HG03354 (cell line): ENCODE data around the gene P2RY8.
"Not testable (repeated sequence)": the region's sequence is repeated elsewhere in the genome, so short reads cannot be mapped to it uniquely, and the experiment has no call there.

Experiments used
- ATAC-seq: cut with Tn5 transposase; IDR thresholded peaks from one replicate; pipeline ENCODE4 v1.9.1; 2021; ENCODE audit warnings: mild to moderate bottlenecking; ENCODE audit not compliant: unreplicated experiment, poor library complexity, severe bottlenecking

Gene P2RY8

GRCh38 chrX:1491248-1491647, 45.7 kb downstream of the P2RY8 start:
- not testable (repeated sequence) for ATAC-seq

- not testable (repeated sequence) for ATAC-seq
Observed at GRCh38 chrX:1490723-1491122, 46.3 kb downstream of the P2RY8 start.

- ATAC-seq: not testable (repeated sequence)
Observed at GRCh38 chrX:1489354-1489753, 47.6 kb downstream of the P2RY8 start.

DNA sequence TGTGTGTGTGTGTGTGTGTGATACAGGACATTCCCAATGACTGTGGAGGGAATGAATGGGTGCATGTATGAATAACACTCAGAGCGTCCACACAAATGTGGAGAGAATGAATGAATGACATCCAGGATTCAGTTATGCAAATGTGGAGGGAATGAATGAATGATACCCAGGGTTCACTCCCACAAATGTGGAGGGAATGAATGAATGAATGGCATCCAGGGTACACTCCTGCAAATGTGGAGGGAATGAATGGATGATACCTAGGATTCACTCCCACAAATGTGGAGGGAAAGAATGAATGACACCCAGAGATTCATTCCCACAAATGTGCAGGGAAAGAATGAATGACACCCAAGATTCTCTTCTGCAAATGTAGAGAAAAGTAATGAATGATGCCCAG, 48.2 kb downstream of the P2RY8 start:
- no peak for ATAC-seq

DNA sequence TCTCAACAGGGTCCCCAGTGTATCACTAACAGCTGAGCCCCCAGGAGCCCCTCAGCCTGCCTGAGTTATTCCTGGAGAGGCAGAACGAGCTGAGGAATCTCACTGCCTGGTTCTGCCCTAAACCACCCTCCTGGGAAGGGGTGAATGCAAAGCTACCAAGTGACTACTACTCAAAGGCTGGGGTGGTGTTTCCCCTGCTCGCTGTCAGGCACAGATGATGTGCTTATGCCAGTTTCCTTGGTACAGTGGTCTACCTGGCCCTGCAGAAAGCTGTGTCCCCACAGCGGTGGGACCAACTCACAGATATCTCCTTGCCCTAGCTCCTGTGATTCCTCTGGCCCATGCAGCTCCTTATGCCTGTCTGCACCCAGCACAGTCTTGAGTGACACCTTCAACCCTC, 48.8 kb downstream of the P2RY8 start:
- ATAC-seq: no peak

- no peak for ATAC-seq
Observed at GRCh38 chrX:1487401-1487800, 49.6 kb downstream of the P2RY8 start.

GRCh38 chrX:1486749-1487361, 50.1 kb downstream of the P2RY8 start:
- ATAC-seq: no peak

GRCh38 chrX:1486177-1486576, 50.8 kb downstream of the P2RY8 start:
- ATAC-seq: no peak

GRCh38 chrX:1485033-1485432, 52.0 kb downstream of the P2RY8 start:
- no peak for ATAC-seq

DNA sequence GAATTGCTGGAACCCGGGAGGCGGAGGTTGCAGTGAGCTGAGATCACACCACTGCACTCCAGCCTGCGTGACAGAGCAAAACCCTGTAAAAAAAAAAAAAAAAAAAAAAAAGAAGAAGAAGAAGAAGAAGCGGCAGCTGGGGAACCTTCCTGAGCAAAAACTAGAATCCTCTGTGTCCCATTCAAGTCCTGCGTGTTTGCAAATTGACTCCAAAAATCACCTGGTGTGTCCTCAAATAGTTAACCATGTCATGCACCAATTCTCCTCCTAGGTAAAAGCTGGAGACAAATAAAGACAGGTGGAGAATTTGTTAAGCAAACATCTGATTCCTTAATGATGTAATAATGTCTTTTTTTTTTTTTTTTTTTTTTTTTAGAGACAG, 52.4 kb downstream of the P2RY8 start:
- no peak for ATAC-seq

GRCh38 chrX:1483843-1484637, 52.9 kb downstream of the P2RY8 start:
- ATAC-seq: peak; percentile 53

- ATAC-seq: not testable (repeated sequence)
Observed at GRCh38 chrX:1482530-1482928, 54.5 kb downstream of the P2RY8 start.

- peak; percentile 62 for ATAC-seq
Observed at GRCh38 chrX:1481636-1482529, 55.1 kb downstream of the P2RY8 start.

- ATAC-seq: no peak
Observed at GRCh38 chrX:1480082-1480785, 56.8 kb downstream of the P2RY8 start.

GRCh38 chrX:1477801-1478458, 59.1 kb downstream of the P2RY8 start:
- ATAC-seq: no peak

- ATAC-seq: no peak
Observed at GRCh38 chrX:1477229-1477628, 59.8 kb downstream of the P2RY8 start.

- no peak for ATAC-seq
Observed at GRCh38 chrX:1476682-1477081, 60.3 kb downstream of the P2RY8 start.

DNA sequence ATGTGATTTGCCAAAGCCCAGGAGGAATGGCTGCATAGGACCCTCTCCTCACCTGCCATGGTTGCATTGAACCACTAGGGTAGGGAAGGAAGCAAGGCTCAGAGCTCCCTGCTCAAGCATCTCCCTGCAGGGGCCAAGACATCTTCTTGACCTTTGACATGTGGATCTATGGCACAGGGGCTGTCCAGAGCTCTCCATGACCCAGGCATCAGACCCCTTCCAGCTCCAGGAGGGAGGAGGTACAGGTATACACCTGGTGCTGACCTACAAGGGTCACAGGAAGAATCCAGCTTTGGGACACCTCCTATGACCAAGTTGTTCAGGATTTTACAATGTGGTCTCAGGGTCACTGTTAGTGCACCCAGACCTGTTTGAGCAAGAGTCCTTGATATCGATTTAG, 61.1 kb downstream of the P2RY8 start:
- no peak for ATAC-seq

- ATAC-seq: no peak
Observed at GRCh38 chrX:1475481-1475880, 61.5 kb downstream of the P2RY8 start.
